CD4-positive, alpha-beta T cell treated with Interleukin-10 for 1 hour (primary cell): ENCODE measurements around the gene TTC5.
"Not testable (repeated sequence)": the region's sequence is repeated elsewhere in the genome, so short reads cannot be mapped to it uniquely, and the experiment has no call there.

ENCODE experiments used
- DNase-seq: peaks from one replicate; pipeline ENCODE4 v3.0.0-alpha.2; 2020

TTC5 gene, protein sequence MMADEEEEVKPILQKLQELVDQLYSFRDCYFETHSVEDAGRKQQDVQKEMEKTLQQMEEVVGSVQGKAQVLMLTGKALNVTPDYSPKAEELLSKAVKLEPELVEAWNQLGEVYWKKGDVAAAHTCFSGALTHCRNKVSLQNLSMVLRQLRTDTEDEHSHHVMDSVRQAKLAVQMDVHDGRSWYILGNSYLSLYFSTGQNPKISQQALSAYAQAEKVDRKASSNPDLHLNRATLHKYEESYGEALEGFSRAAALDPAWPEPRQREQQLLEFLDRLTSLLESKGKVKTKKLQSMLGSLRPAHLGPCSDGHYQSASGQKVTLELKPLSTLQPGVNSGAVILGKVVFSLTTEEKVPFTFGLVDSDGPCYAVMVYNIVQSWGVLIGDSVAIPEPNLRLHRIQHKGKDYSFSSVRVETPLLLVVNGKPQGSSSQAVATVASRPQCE

GRCh38 chr14:20305265-20306078 is at the start of gene TTC5:
Gene TTC5 (minus strand): TSS chr14:20305951. CDS start chr14:20305937, 14 bp downstream.
- peak; percentile 93 for DNase-seq

- no peak for DNase-seq
These were observed 45.1 kb upstream of the TTC5 start for GRCh38 chr14:20350860-20351259.

- DNase-seq: no peak
These were observed 44.5 kb upstream of the TTC5 start for GRCh38 chr14:20350282-20350681.

GRCh38 chr14:20347747-20348146 is 42.0 kb upstream of the TTC5 start:
- DNase-seq: no peak

DNA sequence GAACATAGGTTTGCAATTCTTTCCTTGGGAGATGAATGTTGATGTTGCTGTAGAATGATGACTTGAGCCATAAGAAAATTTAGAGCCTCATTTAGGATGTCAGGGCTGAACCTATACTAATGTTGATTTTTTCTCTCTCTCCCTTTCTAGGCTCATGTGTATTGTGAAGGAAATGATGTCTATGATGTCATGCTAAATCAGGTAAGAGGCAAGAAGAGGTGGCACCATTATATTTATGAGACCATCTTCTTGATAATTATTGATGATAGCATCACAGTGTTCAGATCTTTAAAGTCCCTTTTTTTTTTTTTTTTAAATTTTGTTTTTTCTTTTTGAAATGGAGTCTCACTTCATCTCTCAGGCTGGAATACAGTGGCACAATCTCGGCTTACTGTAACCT is 41.0 kb upstream of the TTC5 start:
- no peak for DNase-seq

DNA sequence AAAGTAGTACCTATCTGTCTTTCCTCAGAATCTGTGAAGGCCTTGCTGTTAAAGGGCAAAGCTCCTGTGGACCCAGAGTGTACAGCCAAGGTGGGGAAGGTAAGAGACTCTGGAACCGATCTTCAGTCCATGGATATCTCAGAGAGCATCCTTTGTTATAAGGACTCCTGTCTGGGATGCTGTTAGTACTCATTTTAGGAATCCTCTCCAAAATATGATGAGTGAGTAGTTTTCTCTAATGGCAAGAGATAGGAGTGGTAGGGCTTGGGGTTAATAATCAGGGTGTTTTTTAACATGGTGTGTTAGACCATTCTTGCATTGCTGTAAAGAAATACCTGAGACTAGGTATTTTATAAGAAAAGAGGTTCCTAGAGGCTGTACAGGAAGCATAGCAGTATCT is 39.6 kb upstream of the TTC5 start:
- no peak for DNase-seq

DNA sequence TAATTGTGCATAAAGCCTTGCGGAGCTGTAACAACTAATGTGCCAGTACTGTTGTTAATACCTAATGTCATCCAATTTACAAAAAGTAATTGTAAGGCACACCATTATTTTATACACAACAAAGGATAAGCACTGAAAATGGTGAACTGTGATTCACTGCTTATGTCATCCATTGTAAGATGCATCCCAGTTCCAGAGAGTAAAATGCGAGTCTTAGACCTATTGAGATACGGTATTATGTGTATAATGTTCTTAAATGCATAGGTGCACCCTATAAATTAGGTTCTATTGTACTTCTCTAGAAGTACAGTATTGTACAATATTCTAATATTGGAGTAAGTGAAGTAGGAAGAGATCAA is 38.1 kb upstream of the TTC5 start:
- no peak for DNase-seq

GRCh38 chr14:20343092-20343861 is 37.5 kb upstream of the TTC5 start, which contains the start of gene PARP2:
Gene PARP2 (plus strand): TSS chr14:20343635. CDS start chr14:20343642, 7 bp downstream.
- DNase-seq: peak; percentile 96

DNA sequence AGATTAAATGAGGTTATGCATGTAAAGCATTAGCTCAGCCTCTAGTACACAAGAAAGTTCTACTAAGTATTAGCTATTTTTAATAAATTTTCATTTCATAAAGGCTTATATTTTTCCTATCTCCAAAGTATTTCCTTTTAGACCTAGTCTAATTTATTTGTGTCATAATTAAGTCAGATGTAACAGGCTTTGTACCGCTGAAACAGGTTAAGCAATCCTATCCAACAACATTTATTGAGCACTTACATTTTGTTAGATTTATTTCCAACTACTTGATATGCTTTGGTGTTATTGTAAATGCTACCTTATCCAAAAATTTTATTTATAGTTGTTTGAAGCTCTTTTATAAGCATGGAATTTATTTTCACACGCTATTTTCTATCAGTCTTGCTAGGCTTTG is 35.9 kb upstream of the TTC5 start:
- no peak for DNase-seq

GRCh38 chr14:20341032-20341431 is 35.3 kb upstream of the TTC5 start:
- DNase-seq: not testable (repeated sequence)

GRCh38 chr14:20334017-20334416 is 28.3 kb upstream of the TTC5 start:
- no peak for DNase-seq

DNA sequence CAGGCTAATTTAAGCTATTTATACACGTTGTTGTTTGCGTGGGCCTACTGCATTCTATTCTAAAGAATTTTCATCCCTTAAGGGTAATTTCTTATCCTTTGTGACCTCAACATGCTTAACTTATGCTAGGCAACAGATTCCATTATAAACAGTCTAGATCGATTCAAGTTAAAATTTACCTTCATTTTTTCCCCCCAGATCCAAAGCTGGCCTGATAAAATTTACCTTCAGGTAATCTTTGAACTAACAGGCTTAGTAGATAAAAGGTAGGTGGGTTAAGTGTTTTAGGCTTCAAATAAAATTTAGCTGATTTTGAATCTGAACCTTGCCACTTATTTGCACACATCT is 27.7 kb upstream of the TTC5 start:
- DNase-seq: no peak

DNA sequence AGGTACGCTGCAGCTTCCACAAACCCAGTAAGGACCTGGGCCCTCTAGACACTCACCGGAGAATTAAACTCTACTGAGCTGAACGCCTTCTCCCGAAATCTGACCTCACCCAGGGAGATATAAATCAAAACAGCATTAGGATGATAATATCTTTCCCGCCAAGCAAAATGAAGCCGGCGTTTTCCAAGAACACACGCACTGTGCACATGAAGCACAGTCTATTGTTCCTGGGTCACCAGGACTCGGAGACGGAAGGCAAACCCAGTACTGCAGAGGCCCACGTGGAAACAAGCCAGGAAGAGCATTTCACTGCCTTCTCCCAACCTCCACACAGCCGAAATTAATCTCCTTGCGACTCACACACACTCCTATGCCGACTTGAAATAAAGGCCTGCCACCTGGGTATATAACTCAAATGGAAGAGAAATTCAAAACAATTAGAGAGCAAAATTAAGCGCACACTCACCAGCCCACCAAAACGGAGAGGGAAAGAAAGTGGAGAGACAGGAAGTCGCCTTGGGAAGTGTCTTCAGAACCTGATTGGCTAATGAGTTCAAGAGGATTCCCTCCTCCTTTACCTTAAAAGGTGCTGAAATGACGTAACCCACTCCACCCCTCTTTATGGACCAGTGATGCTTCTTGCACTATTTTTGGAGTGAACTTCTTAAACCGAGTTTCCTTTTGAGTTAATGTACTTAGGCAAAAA is 27.2 kb upstream of the TTC5 start, which contains the start of gene CCNB1IP1:
Gene CCNB1IP1 (minus strand): TSS at position 492 of the 706 bp plus-strand sequence. CDS start 16,756 bp downstream, outside the sequence.
- DNase-seq: peak; percentile 82

GRCh38 chr14:20332431-20332787 is 26.7 kb upstream of the TTC5 start:
- DNase-seq: no peak

DNA sequence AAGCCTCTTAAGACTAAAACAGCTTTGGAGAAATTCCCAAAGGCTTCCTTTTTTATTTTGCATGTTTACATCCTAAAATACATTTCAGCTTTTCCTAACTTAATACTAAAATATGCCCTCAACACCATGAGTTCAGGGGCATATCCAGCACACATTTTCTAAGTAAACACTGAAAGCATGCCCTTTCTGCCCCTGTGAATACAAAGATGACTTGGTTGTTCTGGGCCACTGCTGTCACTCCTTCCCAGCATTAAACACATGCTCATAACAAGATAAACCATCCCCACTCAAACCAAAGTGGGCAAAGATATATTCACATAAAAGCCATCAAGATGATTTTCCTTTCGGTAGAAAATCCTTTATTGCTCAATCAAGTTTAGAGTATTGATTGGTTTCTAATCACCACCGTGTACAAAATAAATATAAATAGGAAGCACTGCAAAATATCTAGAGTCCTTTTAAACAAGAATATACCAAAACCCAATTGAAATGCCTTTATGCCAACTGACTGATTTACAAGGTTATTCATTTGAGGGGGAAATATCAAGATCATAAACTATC is 25.4 kb upstream of the TTC5 start:
- DNase-seq: no peak

- no peak for DNase-seq
These were observed 23.6 kb upstream of the TTC5 start for GRCh38 chr14:20329355-20329754.

DNA sequence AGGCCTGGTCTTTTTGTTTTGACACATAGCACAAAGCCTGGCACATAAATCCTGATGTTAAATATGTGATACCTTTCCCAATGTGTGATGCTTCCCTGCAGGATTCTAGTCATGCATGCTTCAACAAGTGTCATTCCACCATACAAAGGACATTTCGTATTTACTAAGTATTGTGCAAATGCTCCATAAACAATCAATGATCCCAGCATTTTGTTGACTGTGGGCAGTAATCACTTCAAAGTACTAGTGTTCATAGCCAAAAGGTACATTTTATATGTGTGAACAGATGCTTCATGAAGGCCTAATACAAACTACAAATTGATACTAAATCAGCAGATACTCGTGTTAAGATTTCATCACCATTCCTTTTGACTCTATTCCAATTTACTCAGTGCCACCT is 23.0 kb upstream of the TTC5 start:
- no peak for DNase-seq

- peak; percentile 79 for DNase-seq
These were observed 21.5 kb upstream of the TTC5 start for GRCh38 chr14:20327005-20327869.

GRCh38 chr14:20317720-20318119 is 12.0 kb upstream of the TTC5 start:
- DNase-seq: no peak

GRCh38 chr14:20314026-20314425 is 8.3 kb upstream of the TTC5 start:
- no peak for DNase-seq

- no peak for DNase-seq
These were observed 300 bp upstream of the TTC5 start for GRCh38 chr14:20306079-20306423.
